K562 (cell line): ENCODE results near the gene ZNF628. TPM values are rescaled to one million over a fixed set of nuclear protein-coding genes. Genes with fewer than 3 reads are reported as not detected.

ENCODE experiments used
- BRD9 ChIP-seq: fragments of 450-650 bp; IDR thresholded peaks from 2 replicates; pipeline ENCODE4 v1.6.1; 2018; ENCODE audit warnings: low read depth; ENCODE audit not compliant: partially characterized antibody
- CAMTA2 ChIP-seq: fragments of 250-450 bp; sonication (Bioruptor Pico); conservative IDR thresholded peaks from 2 replicates; pipeline ENCODE4 v1.5.1; 2022
- CC2D1A ChIP-seq: fragments of 450-650 bp; IDR thresholded peaks from 2 replicates; pipeline ENCODE4 v1.6.1; 2017; ENCODE audit warnings: mild to moderate bottlenecking
- HOXB6 ChIP-seq: fragments of 250-450 bp; sonication (Bioruptor Pico); IDR thresholded peaks from 2 replicates; pipeline ENCODE4 v1.5.1; 2022; ENCODE audit warnings: mild to moderate bottlenecking, borderline replicate concordance
- JUN ChIP-seq, 2 experiments: sonication (generic) in 1 of 2; formaldehyde crosslinking in 1 of 2; IDR thresholded peaks; 2 replicates each; pipeline versions ENCODE4 v1.6.1 to v1.8.0; 2012 to 2022; ENCODE audit warnings: borderline replicate concordance in 2 of 2, mild to moderate bottlenecking in 2 of 2, improper control_type of control experiment in 1 of 2, low read depth in 1 of 2, low read length in 1 of 2, missing genetic modification reagents in 1 of 2
- MCM2 ChIP-seq: fragments of 450-650 bp; IDR thresholded peaks from 2 replicates; pipeline ENCODE4 v1.6.1; 2017; ENCODE audit warnings: low read depth, mild to moderate bottlenecking
- NR2F6 ChIP-seq: fragments of 450-650 bp; formaldehyde crosslinking; IDR thresholded peaks from 2 replicates; pipeline ENCODE4 v1.4.0; 2020; ENCODE audit warnings: mild to moderate bottlenecking
- POLR2B ChIP-seq: fragments of 450-650 bp; IDR thresholded peaks from 2 replicates; pipeline ENCODE4 v1.6.1; 2018; ENCODE audit warnings: low read depth; ENCODE audit not compliant: partially characterized antibody
- RB1 ChIP-seq: fragments of 450-650 bp; IDR thresholded peaks from 2 replicates; pipeline ENCODE4 v1.6.1; 2017; ENCODE audit warnings: low read depth, mild to moderate bottlenecking
- SMAD3 ChIP-seq: fragments of 450-650 bp; formaldehyde crosslinking; conservative IDR thresholded peaks from 2 replicates; pipeline ENCODE4 v1.4.0; 2020; ENCODE audit warnings: mild to moderate bottlenecking
- TCF3 ChIP-seq: sonication (generic); formaldehyde crosslinking; IDR thresholded peaks from 2 replicates; pipeline ENCODE4 v1.4.0; 2020; ENCODE audit warnings: mild to moderate bottlenecking, missing genetic modification reagents
- ZNF197 ChIP-seq: fragments of 200-800 bp; sonication (Bioruptor generic); IDR thresholded peaks from 2 replicates; pipeline ENCODE4 v1.6.1; 2016; ENCODE audit warnings: low read depth, missing genetic modification characterization, missing compliant biosample characterization
- ZNF3 ChIP-seq: fragments of 250-450 bp; sonication (Bioruptor Pico); IDR thresholded peaks from 2 replicates; pipeline ENCODE4 v1.5.0; 2021; ENCODE audit warnings: mild to moderate bottlenecking, moderate library complexity
- ZNF384 ChIP-seq: IDR thresholded peaks from 2 replicates; pipeline ENCODE4 v1.6.1; 2012; ENCODE audit warnings: low read depth, low read length, improper control_type of control experiment
- ZNF431 ChIP-seq: sonication (generic); formaldehyde crosslinking; IDR thresholded peaks from 2 replicates; pipeline ENCODE4 v1.8.0; 2022; ENCODE audit warnings: mild to moderate bottlenecking, missing genetic modification reagents
- ZNF76 ChIP-seq: fragments of 250-450 bp; sonication (Bioruptor Pico); IDR thresholded peaks from 2 replicates; pipeline ENCODE4 v1.4.0; 2020; ENCODE audit warnings: mild to moderate bottlenecking, moderate library complexity, borderline replicate concordance
- polyA plus RNA-seq, 8 experiments: library from polyadenylated mRNA; depleted of rRNA in 4 of 8; stranded (reverse) in 5 of 8; unstranded in 3 of 8; fragments of >200 nt; fragmentation: Nextera tagmentation in 2 of 8; fragmentation: Illumina TruSeq in 1 of 8; extraction: Ambion mirVana in 2 of 8; extraction: Trizol in 1 of 8; gene quantifications; 2 replicates each; pipeline versions ENCODE4 v1.2.1 to v1.2.3, GENCODE V29; 2011 to 2014; ENCODE audit warnings: inconsistent platforms in 1 of 8, missing spikeins in 1 of 8
- total RNA-seq, 7 experiments: library from RNA; depleted of rRNA in 6 of 7; stranded (reverse); fragments of >200 nt in 6 of 7; fragmentation: Illumina TruSeq in 2 of 7; extraction: Trizol in 2 of 7; gene quantifications; 2 replicates each; pipeline versions ENCODE4 v1.2.1 to v1.2.3, GENCODE V29; 2011 to 2021; ENCODE audit warnings: low replicate concordance in 1 of 7
- TF ChIP-seq, protein P1 (sequence below): fragments of 450-650 bp; IDR thresholded peaks from 2 replicates; pipeline ENCODE4 v1.7.0; 2016; ENCODE audit warnings: borderline replicate concordance
- TF ChIP-seq, protein P2 (sequence below): IDR thresholded peaks from 2 replicates; pipeline ENCODE4 v1.6.1; 2011; ENCODE audit warnings: borderline replicate concordance, low read depth, mild to moderate bottlenecking, moderate library complexity, low read length; ENCODE audit not compliant: insufficient read depth, poor library complexity, severe bottlenecking
- TF ChIP-seq, protein P3 (sequence below): fragments of 250-450 bp; sonication (Bioruptor Pico); IDR thresholded peaks from 2 replicates; pipeline ENCODE4 v1.8.0; 2022; ENCODE audit warnings: moderate library complexity, mild to moderate bottlenecking, inconsistent platforms
- TF ChIP-seq, protein P4 (sequence below): sonication (generic); formaldehyde crosslinking; IDR thresholded peaks from 2 replicates; pipeline ENCODE4 v1.8.0; 2022; ENCODE audit warnings: mild to moderate bottlenecking, missing genetic modification reagents
- TF ChIP-seq, protein P5 (sequence below): sonication (generic); formaldehyde crosslinking; IDR thresholded peaks from 2 replicates; pipeline ENCODE4 v1.4.0; 2020; ENCODE audit warnings: mild to moderate bottlenecking, missing genetic modification reagents

Gene ZNF628
- total and polyA plus RNA-seq, 9 of the 15 experiments (the other 6 are each of a cell fraction or from before 2014, with no cell fraction given): 0.13 to 13.6 (median 2.2) TPM; not detected in 3

DNA sequence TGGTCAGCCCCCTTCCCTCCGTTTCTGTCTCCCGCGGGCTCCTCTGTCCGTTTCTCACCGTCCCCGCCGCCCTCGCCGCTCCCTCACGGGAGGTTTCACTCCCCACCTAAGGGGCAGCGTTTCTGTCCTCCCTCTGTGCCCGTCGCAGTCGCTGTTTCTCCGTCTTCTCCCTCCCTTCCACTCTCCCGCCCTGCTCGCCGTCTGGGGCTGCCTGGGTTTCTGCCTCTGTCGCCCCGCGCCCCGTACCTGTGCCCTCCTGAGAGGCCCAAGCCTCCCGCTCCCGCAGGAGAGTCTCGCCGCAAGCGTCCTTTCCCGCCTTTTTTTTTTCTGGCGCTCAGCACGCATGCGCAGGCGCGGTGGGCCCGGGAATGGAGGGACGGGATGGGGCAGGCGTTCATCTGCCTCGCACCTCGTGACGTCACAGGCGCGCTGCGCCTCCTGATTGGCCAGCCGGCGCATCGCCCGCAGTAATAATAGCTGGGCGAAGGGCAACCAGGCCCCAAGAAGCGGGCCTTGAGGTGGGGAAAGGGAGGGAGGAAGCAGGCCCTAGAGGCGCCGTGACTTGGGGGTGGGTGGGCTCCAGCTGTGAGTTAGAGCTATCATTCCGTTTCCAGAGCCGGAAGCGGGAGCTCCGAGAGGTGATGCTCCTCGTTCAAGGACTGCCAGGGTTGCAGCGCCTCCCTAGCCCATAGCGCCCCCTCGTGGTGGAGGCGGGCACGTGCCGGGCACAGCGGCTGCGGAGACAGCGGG is 27.3 kb downstream of the ZNF628 start (continued):
- TF ChIP-seq, protein P1, sequence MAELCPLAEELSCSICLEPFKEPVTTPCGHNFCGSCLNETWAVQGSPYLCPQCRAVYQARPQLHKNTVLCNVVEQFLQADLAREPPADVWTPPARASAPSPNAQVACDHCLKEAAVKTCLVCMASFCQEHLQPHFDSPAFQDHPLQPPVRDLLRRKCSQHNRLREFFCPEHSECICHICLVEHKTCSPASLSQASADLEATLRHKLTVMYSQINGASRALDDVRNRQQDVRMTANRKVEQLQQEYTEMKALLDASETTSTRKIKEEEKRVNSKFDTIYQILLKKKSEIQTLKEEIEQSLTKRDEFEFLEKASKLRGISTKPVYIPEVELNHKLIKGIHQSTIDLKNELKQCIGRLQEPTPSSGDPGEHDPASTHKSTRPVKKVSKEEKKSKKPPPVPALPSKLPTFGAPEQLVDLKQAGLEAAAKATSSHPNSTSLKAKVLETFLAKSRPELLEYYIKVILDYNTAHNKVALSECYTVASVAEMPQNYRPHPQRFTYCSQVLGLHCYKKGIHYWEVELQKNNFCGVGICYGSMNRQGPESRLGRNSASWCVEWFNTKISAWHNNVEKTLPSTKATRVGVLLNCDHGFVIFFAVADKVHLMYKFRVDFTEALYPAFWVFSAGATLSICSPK: no peak
- TF ChIP-seq NR2F6 (CRISPR knock-in tag) (no peak), CAMTA2 (CRISPR knock-in tag) (no peak), SMAD3 (no peak), MCM2 (no peak), JUN (IDR thresholded peaks at IDR 0.05; ENCODE audit: borderline replicate concordance, low read depth, low read length) (0 out of 2 replicates have a peak, but pooled peaks have one; percentile 32), JUN (CRISPR knock-in tag; IDR thresholded peaks at IDR 0.05; ENCODE audit: borderline replicate concordance) (peak; percentile 100), RB1 (peak; percentile 99), ZNF76 (CRISPR knock-in tag) (no peak), ZNF197 (CRISPR knock-in tag) (no peak), POLR2B (peak; percentile 31), CC2D1A (peak; percentile 73), BRD9 (no peak), HOXB6 (no peak), ZNF3 (CRISPR knock-in tag) (no peak), ZNF431 (CRISPR knock-in tag) (peak; percentile 99), ZNF384 (peak; percentile 97), TCF3 (CRISPR knock-in tag) (no peak)
- TF ChIP-seq, protein P2, sequence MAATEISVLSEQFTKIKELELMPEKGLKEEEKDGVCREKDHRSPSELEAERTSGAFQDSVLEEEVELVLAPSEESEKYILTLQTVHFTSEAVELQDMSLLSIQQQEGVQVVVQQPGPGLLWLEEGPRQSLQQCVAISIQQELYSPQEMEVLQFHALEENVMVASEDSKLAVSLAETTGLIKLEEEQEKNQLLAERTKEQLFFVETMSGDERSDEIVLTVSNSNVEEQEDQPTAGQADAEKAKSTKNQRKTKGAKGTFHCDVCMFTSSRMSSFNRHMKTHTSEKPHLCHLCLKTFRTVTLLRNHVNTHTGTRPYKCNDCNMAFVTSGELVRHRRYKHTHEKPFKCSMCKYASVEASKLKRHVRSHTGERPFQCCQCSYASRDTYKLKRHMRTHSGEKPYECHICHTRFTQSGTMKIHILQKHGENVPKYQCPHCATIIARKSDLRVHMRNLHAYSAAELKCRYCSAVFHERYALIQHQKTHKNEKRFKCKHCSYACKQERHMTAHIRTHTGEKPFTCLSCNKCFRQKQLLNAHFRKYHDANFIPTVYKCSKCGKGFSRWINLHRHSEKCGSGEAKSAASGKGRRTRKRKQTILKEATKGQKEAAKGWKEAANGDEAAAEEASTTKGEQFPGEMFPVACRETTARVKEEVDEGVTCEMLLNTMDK: peak; percentile 74
- TF ChIP-seq, protein P3, sequence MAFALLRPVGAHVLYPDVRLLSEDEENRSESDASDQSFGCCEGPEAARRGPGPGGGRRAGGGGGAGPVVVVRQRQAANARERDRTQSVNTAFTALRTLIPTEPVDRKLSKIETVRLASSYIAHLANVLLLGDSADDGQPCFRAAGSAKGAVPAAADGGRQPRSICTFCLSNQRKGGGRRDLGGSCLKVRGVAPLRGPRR (CRISPR knock-in tag): no peak
- TF ChIP-seq, protein P4, sequence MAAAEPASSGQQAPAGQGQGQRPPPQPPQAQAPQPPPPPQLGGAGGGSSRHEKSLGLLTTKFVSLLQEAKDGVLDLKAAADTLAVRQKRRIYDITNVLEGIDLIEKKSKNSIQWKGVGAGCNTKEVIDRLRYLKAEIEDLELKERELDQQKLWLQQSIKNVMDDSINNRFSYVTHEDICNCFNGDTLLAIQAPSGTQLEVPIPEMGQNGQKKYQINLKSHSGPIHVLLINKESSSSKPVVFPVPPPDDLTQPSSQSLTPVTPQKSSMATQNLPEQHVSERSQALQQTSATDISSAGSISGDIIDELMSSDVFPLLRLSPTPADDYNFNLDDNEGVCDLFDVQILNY (CRISPR knock-in tag): peak; percentile 99
- TF ChIP-seq, protein P5, sequence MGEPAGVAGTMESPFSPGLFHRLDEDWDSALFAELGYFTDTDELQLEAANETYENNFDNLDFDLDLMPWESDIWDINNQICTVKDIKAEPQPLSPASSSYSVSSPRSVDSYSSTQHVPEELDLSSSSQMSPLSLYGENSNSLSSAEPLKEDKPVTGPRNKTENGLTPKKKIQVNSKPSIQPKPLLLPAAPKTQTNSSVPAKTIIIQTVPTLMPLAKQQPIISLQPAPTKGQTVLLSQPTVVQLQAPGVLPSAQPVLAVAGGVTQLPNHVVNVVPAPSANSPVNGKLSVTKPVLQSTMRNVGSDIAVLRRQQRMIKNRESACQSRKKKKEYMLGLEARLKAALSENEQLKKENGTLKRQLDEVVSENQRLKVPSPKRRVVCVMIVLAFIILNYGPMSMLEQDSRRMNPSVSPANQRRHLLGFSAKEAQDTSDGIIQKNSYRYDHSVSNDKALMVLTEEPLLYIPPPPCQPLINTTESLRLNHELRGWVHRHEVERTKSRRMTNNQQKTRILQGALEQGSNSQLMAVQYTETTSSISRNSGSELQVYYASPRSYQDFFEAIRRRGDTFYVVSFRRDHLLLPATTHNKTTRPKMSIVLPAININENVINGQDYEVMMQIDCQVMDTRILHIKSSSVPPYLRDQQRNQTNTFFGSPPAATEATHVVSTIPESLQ: peak; percentile 99
